ELF-1 (cell line): ENCODE measurements around the gene NOTCH4.
"Not testable (repeated sequence)": the region's sequence is repeated elsewhere in the genome, so short reads cannot be mapped to it uniquely, and the experiment has no call there.

Experiments used
- DNase-seq: peaks from one replicate; pipeline ENCODE4 v3.0.0-alpha.2; 2016; ENCODE audit warnings: low read depth, low spot score

The NOTCH4 gene

GRCh38 chr6:32218167-32218566 lies 5.7 kb downstream of the NOTCH4 start:
- DNase-seq: no peak

- DNase-seq: no peak
These were observed 6.9 kb downstream of the NOTCH4 start for GRCh38 chr6:32216998-32217397.

GRCh38 chr6:32216285-32216684 lies 7.6 kb downstream of the NOTCH4 start:
- no peak for DNase-seq

GRCh38 chr6:32215617-32216016 lies 8.2 kb downstream of the NOTCH4 start:
- no peak for DNase-seq

GRCh38 chr6:32214126-32214525 lies 9.7 kb downstream of the NOTCH4 start:
- no peak for DNase-seq

- DNase-seq: no peak
These were observed 10.2 kb downstream of the NOTCH4 start for GRCh38 chr6:32213649-32214048.

- no peak for DNase-seq
These were observed 11.6 kb downstream of the NOTCH4 start for GRCh38 chr6:32212076-32212760.

- DNase-seq: not testable (repeated sequence)
These were observed 12.4 kb downstream of the NOTCH4 start for GRCh38 chr6:32211432-32211831.

GRCh38 chr6:32210191-32210601 lies 13.7 kb downstream of the NOTCH4 start:
- no peak for DNase-seq

GRCh38 chr6:32208996-32209395 lies 14.9 kb downstream of the NOTCH4 start:
- no peak for DNase-seq

- DNase-seq: peak; percentile 64
These were observed 19.6 kb downstream of the NOTCH4 start for GRCh38 chr6:32204268-32204715.

GRCh38 chr6:32203426-32204267 lies 20.2 kb downstream of the NOTCH4 start:
- no peak for DNase-seq

GRCh38 chr6:32202186-32202585 lies 21.7 kb downstream of the NOTCH4 start:
- DNase-seq: no peak

- no peak for DNase-seq
These were observed 23.0 kb downstream of the NOTCH4 start for GRCh38 chr6:32200711-32201475.

- no peak for DNase-seq
These were observed 25.0 kb downstream of the NOTCH4 start for GRCh38 chr6:32198866-32199265.

GRCh38 chr6:32198345-32198696 lies 25.5 kb downstream of the NOTCH4 start:
- no peak for DNase-seq

GRCh38 chr6:32196682-32197616 lies 26.9 kb downstream of the NOTCH4 start:
- DNase-seq: no peak

GRCh38 chr6:32195902-32196681 lies 27.8 kb downstream of the NOTCH4 start:
- DNase-seq: peak; percentile 91

- peak; percentile 100 for DNase-seq
These were observed 28.3 kb downstream of the NOTCH4 start for GRCh38 chr6:32195652-32195901.

- no peak for DNase-seq
These were observed 28.8 kb downstream of the NOTCH4 start for GRCh38 chr6:32194825-32195651.
